K562 (cell line): ENCODE measurements around the gene GNAI3. TPM values are rescaled to one million over a fixed set of nuclear protein-coding genes. Genes with fewer than 3 reads are reported as not detected.

ENCODE experiments used
- CLOCK ChIP-seq: fragments of 250-450 bp; sonication (Bioruptor Pico); IDR thresholded peaks from 2 replicates; pipeline ENCODE4 v1.4.0; 2020; ENCODE audit warnings: mild to moderate bottlenecking, moderate library complexity, borderline replicate concordance
- CUX1 ChIP-seq: fragments of 200-800 bp; sonication (Bioruptor generic); IDR thresholded peaks from 2 replicates; pipeline ENCODE4 v1.6.1; 2016; ENCODE audit warnings: missing genetic modification characterization, missing compliant biosample characterization
- HDAC6 ChIP-seq: IDR thresholded peaks from 2 replicates; pipeline ENCODE4 v1.6.1; 2012; ENCODE audit warnings: low read depth, mild to moderate bottlenecking, control low read depth, inconsistent platforms, low read length, moderate library complexity
- NR3C1 ChIP-seq: sonication (generic); formaldehyde crosslinking; IDR thresholded peaks from 2 replicates; pipeline ENCODE4 v1.8.1; 2022; ENCODE audit warnings: missing genetic modification reagents
- TCF7 ChIP-seq: sonication (generic); IDR thresholded peaks from 2 replicates; pipeline ENCODE4 v1.6.1; 2016; ENCODE audit warnings: antibody characterized with exemption, borderline replicate concordance
- TEAD4 ChIP-seq, 2 experiments: sonication (generic) in 1 of 2; formaldehyde crosslinking in 1 of 2; IDR thresholded peaks; 2 replicates each; pipeline versions ENCODE4 v1.6.1 to v1.8.0; 2012 to 2022; ENCODE audit warnings: borderline replicate concordance in 1 of 2, inconsistent platforms in 1 of 2, low read length in 1 of 2, mild to moderate bottlenecking in 1 of 2, missing genetic modification reagents in 1 of 2
- ZBTB40 ChIP-seq, 2 experiments: fragments of 450-650 bp in 1 of 2; sonication (generic) in 1 of 2; formaldehyde crosslinking in 1 of 2; IDR thresholded peaks; 2 replicates each; pipeline versions ENCODE4 v1.7.1 to v1.9.0; 2016 to 2022; ENCODE audit warnings: inconsistent platforms in 1 of 2, mild to moderate bottlenecking in 1 of 2, missing genetic modification reagents in 1 of 2
- ZKSCAN3 ChIP-seq: fragments of 250-450 bp; sonication (Bioruptor Pico); IDR thresholded peaks from 2 replicates; pipeline ENCODE4 v1.4.0; 2020
- ZNF24 ChIP-seq: fragments of 450-650 bp; IDR thresholded peaks from 2 replicates; pipeline ENCODE4 v1.6.1; 2016
- polyA plus RNA-seq, 8 experiments: library from polyadenylated mRNA; depleted of rRNA in 4 of 8; stranded (reverse) in 5 of 8; unstranded in 3 of 8; fragments of >200 nt; fragmentation: Nextera tagmentation in 2 of 8; fragmentation: Illumina TruSeq in 1 of 8; extraction: Ambion mirVana in 2 of 8; extraction: Trizol in 1 of 8; gene quantifications; 2 replicates each; pipeline versions ENCODE4 v1.2.1 to v1.2.3, GENCODE V29; 2011 to 2014; ENCODE audit warnings: inconsistent platforms in 1 of 8, missing spikeins in 1 of 8
- total RNA-seq, 7 experiments: library from RNA; depleted of rRNA in 6 of 7; stranded (reverse); fragments of >200 nt in 6 of 7; fragmentation: Illumina TruSeq in 2 of 7; extraction: Trizol in 2 of 7; gene quantifications; 2 replicates each; pipeline versions ENCODE4 v1.2.1 to v1.2.3, GENCODE V29; 2011 to 2021; ENCODE audit warnings: low replicate concordance in 1 of 7

The GNAI3 gene
- total and polyA plus RNA-seq, 9 of the 15 experiments (the other 6 are each of a cell fraction or from before 2014, with no cell fraction given) = 6.3 to 13.2 (median 8.9) TPM

- no peak for TF ChIP-seq ZBTB40 (IDR thresholded peaks at IDR 0.05)
- TF ChIP-seq ZBTB40 (CRISPR knock-in tag; IDR thresholded peaks at IDR 0.05) = no peak
- no peak for TF ChIP-seq CUX1 (CRISPR knock-in tag)
- no peak for TF ChIP-seq NR3C1
- TF ChIP-seq CLOCK (CRISPR knock-in tag) = no peak
- TF ChIP-seq ZNF24 = no peak
- TF ChIP-seq TEAD4 (IDR thresholded peaks at IDR 0.05; ENCODE audit: low read length) = peak; percentile 37; the same call in 1 of the 2 replicates
- no peak for TF ChIP-seq TEAD4 (CRISPR knock-in tag; IDR thresholded peaks at IDR 0.05; ENCODE audit: borderline replicate concordance)
- no peak for TF ChIP-seq ZKSCAN3 (CRISPR knock-in tag)
- no peak for TF ChIP-seq HDAC6
- no peak for TF ChIP-seq TCF7
Measured at GRCh38 chr1:109640285-109640865, 92.0 kb downstream of the GNAI3 start (continued).
